8988T (cell line): ENCODE results near the gene ALDH3B2.

Source experiments
- DNase-seq: peaks from one replicate; pipeline ENCODE4 v3.0.0; 2011

The ALDH3B2 gene

GRCh38 chr11:67612751-67613150 is 61.7 kb downstream of the ALDH3B2 start:
- DNase-seq = no peak
